Activated CD8-positive, alpha-beta T cell treated with anti-CD3 and anti-CD28 coated beads, Interleukin-2, amount 10 ng/mL, durations not matched to agents 7 days and 5 days (primary cell): Measurements from ENCODE around the gene ASTN2. TPM values are rescaled to one million over a fixed set of nuclear protein-coding genes. Genes with fewer than 3 reads are reported as not detected.
"Not testable (repeated sequence)": the region's sequence is repeated elsewhere in the genome, so short reads cannot be mapped to it uniquely, and the experiment has no call there.

Source experiments
- ATAC-seq: fragments of 150-1000 bp; cut with Tn5 transposase; one replicate; pipeline ENCODE4 v1.10.0; 2021; ENCODE audit warnings: moderate library complexity
- CTCF ChIA-PET: fragments of 350-600 bp; sonication (Branson Sonifier 250); formaldehyde crosslinking; loops from one replicate; lab custom pipeline; 2021; ENCODE audit warnings: antibody characterized with exemption; lab: Charles Lee
- POLR2A ChIA-PET: fragments of 350-600 bp; sonication (Branson Sonifier 250); formaldehyde crosslinking; loops from one replicate; lab custom pipeline; 2021; ENCODE audit warnings: antibody characterized with exemption; lab: Charles Lee
- DNase-seq: peaks from one replicate; pipeline ENCODE4 v3.0.0-alpha.2; 2020
- H3K27ac Mint-ChIP-seq: one replicate; pipeline ENCODE4 v1.8.0; 2021; ENCODE audit warnings: mild to moderate bottlenecking, mixed read lengths
- H3K27me3 Mint-ChIP-seq: one replicate; pipeline ENCODE4 v1.8.0; 2021; ENCODE audit warnings: low read depth, mixed read lengths
- H3K36me3 Mint-ChIP-seq: one replicate; pipeline ENCODE4 v1.8.0; 2021; ENCODE audit warnings: low read depth, mixed read lengths
- H3K4me1 Mint-ChIP-seq: one replicate; pipeline ENCODE4 v1.8.0; 2021; ENCODE audit warnings: low read depth, mixed read lengths
- H3K4me3 Mint-ChIP-seq: one replicate; pipeline ENCODE4 v1.8.0; 2021; ENCODE audit warnings: mild to moderate bottlenecking, mixed read lengths
- H3K9me3 Mint-ChIP-seq: one replicate; pipeline ENCODE4 v1.8.0; 2022; ENCODE audit warnings: mixed read lengths; ENCODE audit not compliant: insufficient read depth
- total RNA-seq, 2 experiments: library from RNA; stranded (reverse); gene quantifications; one replicate each; pipeline ENCODE4 v1.2.3, GENCODE V29; 2021

ASTN2 gene
- total RNA-seq, 2 experiments from 2014 or later, result 4.7 to 4.9 TPM

- POLR2A ChIA-PET, result no interaction called here
- CTCF ChIA-PET, result no interaction called here
- Mint-ChIP-seq H3K4me3 (no peak overlapping the region), H3K9me3 (no peaks in the 10 kb centered on the region), H3K27me3 (no peaks in the 10 kb centered on the region), H3K27ac (no peak overlapping the region), H3K4me1 (no peaks in the 10 kb centered on the region), H3K36me3 (no peaks in the 10 kb centered on the region)
- DNase-seq (no peak), ATAC-seq (no peak)
Measured at GRCh38 chr9:116466271-116467235, 948.3 kb downstream of the ASTN2 start.

- no peaks in the 10 kb centered on the region for H3K4me1 Mint-ChIP-seq
- no peaks in the 10 kb centered on the region for H3K27me3 Mint-ChIP-seq
- no peak for ATAC-seq
Measured at GRCh38 chr9:116465576-116466270, 949.1 kb downstream of the ASTN2 start.

DNA sequence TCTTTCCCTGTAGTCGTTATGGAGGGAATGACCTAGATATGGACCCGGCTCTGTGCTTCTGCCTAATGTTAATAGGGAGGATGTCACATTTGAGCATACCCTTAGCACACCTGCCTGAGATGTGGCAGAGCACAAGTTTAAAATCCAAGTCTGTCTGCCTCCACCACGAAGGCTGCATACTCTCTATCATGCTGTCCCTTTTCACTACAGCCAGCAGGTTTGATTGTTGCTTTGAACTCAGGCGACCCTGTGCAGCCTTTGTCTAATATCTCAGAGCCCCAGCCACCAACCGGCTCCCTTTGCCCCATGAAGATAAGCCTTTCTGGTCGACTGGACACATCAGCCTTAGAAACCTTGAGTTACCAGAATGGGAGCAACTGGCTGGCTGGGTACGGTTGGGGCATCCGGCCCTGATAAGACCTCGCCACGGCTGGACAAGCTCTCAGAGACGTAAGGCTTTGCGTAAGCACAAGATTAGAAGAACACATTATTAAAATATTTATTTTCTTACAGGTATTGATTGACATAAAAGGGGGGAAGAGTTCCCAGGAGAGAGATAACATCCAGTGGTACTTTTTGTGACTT is 949.8 kb downstream of the ASTN2 start:
- DNase-seq, result no peak
- Mint-ChIP-seq H3K27ac (no peak overlapping the region), H3K27me3 (no peaks in the 10 kb centered on the region), H3K9me3 (no peaks in the 10 kb centered on the region), H3K36me3 (no peaks in the 10 kb centered on the region), H3K4me1 (no peaks in the 10 kb centered on the region), H3K4me3 (no peak overlapping the region)
- POLR2A ChIA-PET, result interaction anchor here (0.6 kb wide), 1 partner anchor 14 kb away, joined by 3 read pairs; no protein-coding TSS in a partner anchor
- ATAC-seq, result no peak
- CTCF ChIA-PET, result no interaction called here

More at GRCh38 chr9:116465576-116466270, 949.1 kb downstream of the ASTN2 start:
- ChIA-PET POLR2A (no interaction called here), CTCF (no interaction called here)
- H3K36me3 Mint-ChIP-seq, result no peaks in the 10 kb centered on the region
- no peak overlapping the region for H3K4me3 Mint-ChIP-seq
- H3K9me3 Mint-ChIP-seq, result no peaks in the 10 kb centered on the region
- H3K27ac Mint-ChIP-seq, result no peak overlapping the region
- no peak for DNase-seq

- Mint-ChIP-seq H3K4me1 (no peaks in the 10 kb centered on the region), H3K27me3 (no peaks in the 10 kb centered on the region), H3K4me3 (no peak overlapping the region), H3K9me3 (no peaks in the 10 kb centered on the region), H3K36me3 (no peaks in the 10 kb centered on the region), H3K27ac (no peak overlapping the region)
- DNase-seq (no peak), ATAC-seq (no peak)
- CTCF ChIA-PET, result no interaction called here
- POLR2A ChIA-PET, result no interaction called here
Measured at GRCh38 chr9:116464423-116464822, 950.4 kb downstream of the ASTN2 start.

- no peaks in the 10 kb centered on the region for H3K4me1 Mint-ChIP-seq
- CTCF ChIA-PET, result no interaction called here
- no peak for DNase-seq
- H3K4me3 Mint-ChIP-seq, result no peak overlapping the region
- no peaks in the 10 kb centered on the region for H3K27me3 Mint-ChIP-seq
- no peak overlapping the region for H3K27ac Mint-ChIP-seq
- H3K36me3 Mint-ChIP-seq, result no peaks in the 10 kb centered on the region
- POLR2A ChIA-PET, result no interaction called here
- H3K9me3 Mint-ChIP-seq, result peaks cover 7% of the 10 kb centered on the region
- ATAC-seq, result no peak
Measured at GRCh38 chr9:116461632-116462031, 953.2 kb downstream of the ASTN2 start.

- peaks cover 13% of the 10 kb centered on the region for H3K9me3 Mint-ChIP-seq
- no peaks in the 10 kb centered on the region for H3K4me1 Mint-ChIP-seq
- no peak overlapping the region for H3K27ac Mint-ChIP-seq
- DNase-seq (no peak), ATAC-seq (no peak)
- no peaks in the 10 kb centered on the region for H3K27me3 Mint-ChIP-seq
- H3K4me3 Mint-ChIP-seq, result no peak overlapping the region
- H3K36me3 Mint-ChIP-seq, result no peaks in the 10 kb centered on the region
- ChIA-PET CTCF (no interaction called here), POLR2A (no interaction called here)
Measured at GRCh38 chr9:116460026-116460425, 954.8 kb downstream of the ASTN2 start.

DNA sequence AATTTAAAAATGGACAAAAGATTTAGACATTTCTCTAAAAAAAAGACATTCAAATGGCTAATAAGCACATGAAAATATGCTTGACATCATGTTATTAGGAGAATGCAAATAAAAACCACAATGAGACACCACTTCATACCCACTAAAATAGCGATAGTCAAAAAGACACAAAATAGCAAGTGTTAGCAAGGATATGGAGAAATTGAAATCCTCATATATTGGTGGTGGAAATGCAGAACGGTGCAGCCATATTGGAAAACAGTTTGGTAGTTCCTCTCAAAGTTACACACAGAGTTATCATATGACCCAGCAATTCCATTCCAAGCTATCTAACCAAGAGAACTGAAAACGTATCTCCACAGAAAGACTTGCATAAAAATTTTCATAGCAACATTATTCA is 955.3 kb downstream of the ASTN2 start:
- POLR2A ChIA-PET, result no interaction called here
- no peaks in the 10 kb centered on the region for H3K36me3 Mint-ChIP-seq
- DNase-seq (no peak), ATAC-seq (no peak)
- H3K27me3 Mint-ChIP-seq, result no peaks in the 10 kb centered on the region
- peaks cover 13% of the 10 kb centered on the region for H3K9me3 Mint-ChIP-seq
- no peak overlapping the region for H3K4me3 Mint-ChIP-seq
- no peaks in the 10 kb centered on the region for H3K4me1 Mint-ChIP-seq
- H3K27ac Mint-ChIP-seq, result no peak overlapping the region
- CTCF ChIA-PET, result no interaction called here

DNA sequence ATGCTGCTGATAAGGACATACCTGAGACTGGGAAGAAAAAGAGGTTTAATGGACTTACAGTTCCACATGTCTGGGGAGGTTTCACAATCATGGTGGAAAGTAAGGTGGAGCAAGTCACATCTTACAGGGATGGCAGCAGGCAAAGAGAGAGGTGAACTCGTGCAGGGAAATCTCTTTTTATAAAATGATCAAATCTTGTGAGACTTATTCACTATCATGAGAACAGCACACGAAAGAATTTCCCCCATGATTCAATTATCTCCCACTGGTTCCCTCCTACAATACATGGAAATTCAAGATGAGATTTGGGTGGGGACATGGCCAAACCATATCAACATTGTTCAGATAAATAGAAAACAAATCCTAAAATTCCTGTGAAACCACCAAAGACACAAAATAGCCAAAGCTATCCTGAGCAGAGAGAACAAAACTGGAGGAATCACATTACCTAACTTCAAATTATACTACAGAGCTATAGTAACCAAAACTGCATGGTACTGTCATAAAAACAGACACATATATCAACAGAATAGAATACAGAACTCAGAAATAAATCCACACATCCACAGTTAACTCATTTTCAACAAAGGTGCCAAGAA is 958.3 kb downstream of the ASTN2 start:
- Mint-ChIP-seq H3K9me3 (peaks cover 13% of the 10 kb centered on the region), H3K27me3 (no peaks in the 10 kb centered on the region), H3K4me3 (no peak overlapping the region), H3K4me1 (no peaks in the 10 kb centered on the region), H3K36me3 (no peaks in the 10 kb centered on the region), H3K27ac (no peak overlapping the region)
- ChIA-PET CTCF (no interaction called here), POLR2A (no interaction called here)
- DNase-seq (no peak), ATAC-seq (no peak)

DNA sequence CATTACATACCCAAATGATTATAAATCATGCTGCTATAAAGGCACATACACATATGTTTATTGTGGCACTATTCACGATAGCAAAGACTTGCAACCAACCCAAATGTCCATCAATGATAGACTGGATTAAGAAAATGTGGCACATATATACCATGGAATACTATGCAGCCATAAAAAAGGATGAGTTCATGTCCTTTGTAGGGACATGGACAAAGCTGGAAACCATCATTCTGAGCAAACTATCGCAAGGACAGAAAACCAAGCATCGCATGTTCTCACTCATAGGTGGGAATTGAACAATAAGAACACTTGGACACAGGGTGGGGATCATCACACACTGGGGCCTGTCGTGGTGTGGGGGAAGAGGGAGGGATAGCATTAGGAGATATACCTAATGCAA is 960.3 kb downstream of the ASTN2 start:
- H3K27me3 Mint-ChIP-seq, H3K27ac Mint-ChIP-seq, H3K4me3 Mint-ChIP-seq, CTCF ChIA-PET, POLR2A ChIA-PET, H3K4me1 Mint-ChIP-seq, H3K36me3 Mint-ChIP-seq, ATAC-seq, DNase-seq: not testable (repeated sequence)
- peaks cover 13% of the 10 kb centered on the region for H3K9me3 Mint-ChIP-seq

DNA sequence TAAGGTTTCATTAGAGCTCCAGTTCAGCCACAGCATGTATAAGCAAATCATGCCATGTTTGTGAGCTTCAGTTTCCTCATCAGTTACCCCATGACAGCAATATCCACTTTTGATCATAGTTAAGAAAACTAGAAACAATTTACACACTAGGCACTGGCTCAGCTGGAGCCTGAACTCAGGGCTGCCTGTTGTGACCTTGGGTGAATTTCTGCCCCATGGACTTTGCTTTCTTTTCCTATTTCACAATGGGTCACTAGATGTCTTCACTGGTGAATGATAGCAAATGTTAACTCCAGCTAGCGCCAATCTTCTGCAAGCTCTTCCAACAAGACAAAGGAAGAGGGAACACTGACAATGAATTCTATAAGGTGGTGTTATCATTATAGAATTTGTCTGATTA is 961.1 kb downstream of the ASTN2 start:
- H3K4me3 Mint-ChIP-seq, result no peak overlapping the region
- H3K4me1 Mint-ChIP-seq, result no peaks in the 10 kb centered on the region
- ATAC-seq (no peak), DNase-seq (no peak)
- no peak overlapping the region for H3K27ac Mint-ChIP-seq
- POLR2A ChIA-PET, result no interaction called here
- no peaks in the 10 kb centered on the region for H3K27me3 Mint-ChIP-seq
- peaks cover 13% of the 10 kb centered on the region for H3K9me3 Mint-ChIP-seq
- no peaks in the 10 kb centered on the region for H3K36me3 Mint-ChIP-seq
- CTCF ChIA-PET, result no interaction called here

GRCh38 chr9:116452634-116453033 is 962.2 kb downstream of the ASTN2 start:
- ChIA-PET CTCF (no interaction called here), POLR2A (no interaction called here)
- Mint-ChIP-seq H3K4me3 (no peak overlapping the region), H3K27ac (no peak overlapping the region), H3K27me3 (no peaks in the 10 kb centered on the region), H3K4me1 (no peaks in the 10 kb centered on the region), H3K9me3 (peaks cover 13% of the 10 kb centered on the region), H3K36me3 (no peaks in the 10 kb centered on the region)
- ATAC-seq (no peak), DNase-seq (no peak)

DNA sequence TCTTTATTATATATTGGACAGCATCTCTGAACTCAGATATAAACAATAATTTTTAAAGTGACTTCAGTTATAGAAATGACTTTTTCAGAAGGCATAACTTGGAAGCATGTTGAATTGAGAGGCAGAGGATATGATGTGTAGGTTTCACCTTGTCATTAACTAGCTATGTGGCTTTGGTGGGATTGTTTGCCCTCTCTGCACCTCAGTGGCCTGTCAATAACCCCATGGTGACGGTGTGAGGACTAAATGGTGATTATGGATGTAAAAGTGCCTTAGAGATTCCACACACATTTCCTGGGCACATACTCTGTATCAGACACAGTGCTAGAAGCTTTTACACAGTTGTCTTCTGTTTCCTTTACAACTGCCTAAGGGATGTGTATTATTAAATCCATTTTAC is 962.6 kb downstream of the ASTN2 start:
- no peaks in the 10 kb centered on the region for H3K4me1 Mint-ChIP-seq
- no peaks in the 10 kb centered on the region for H3K36me3 Mint-ChIP-seq

More for the DNA sequence above, 962.6 kb downstream of the ASTN2 start:
- H3K4me3 Mint-ChIP-seq, result no peak overlapping the region
- ATAC-seq (no peak), DNase-seq (no peak)
- CTCF ChIA-PET, result no interaction called here
- POLR2A ChIA-PET, result no interaction called here
- H3K27me3 Mint-ChIP-seq, result no peaks in the 10 kb centered on the region
- no peak overlapping the region for H3K27ac Mint-ChIP-seq
- peaks cover 9% of the 10 kb centered on the region for H3K9me3 Mint-ChIP-seq
